Subcutaneous abdominal adipose tissue (tissue), 5 donors: Measurements from ENCODE around the gene SLC25A47.
"Not testable (repeated sequence)": the region's sequence is repeated elsewhere in the genome, so short reads cannot be mapped to it uniquely, and the experiment has no call there.

Experiments used
- H3K27ac ChIP-seq: one replicate; pipeline ENCODE4 v1.7.0; 2013; ENCODE audit warnings: low read depth, mild to moderate bottlenecking, inconsistent platforms, low read length, moderate library complexity
- H3K27me3 ChIP-seq, 5 donors: one replicate each; pipeline ENCODE4 v1.7.0; 2013; ENCODE audit warnings: low read length in 5 of 5, inconsistent platforms in 1 of 5; ENCODE audit not compliant: control insufficient read depth in 5 of 5, insufficient read depth in 4 of 5
- H3K36me3 ChIP-seq, 5 donors: one replicate each; pipeline ENCODE4 v1.7.0; 2013; ENCODE audit warnings: low read length in 5 of 5; ENCODE audit not compliant: control insufficient read depth in 5 of 5, insufficient read depth in 5 of 5
- H3K4me1 ChIP-seq, 5 donors: one replicate each; pipeline ENCODE4 v1.7.0; 2013; ENCODE audit warnings: low read length in 5 of 5, mild to moderate bottlenecking in 3 of 5, moderate library complexity in 1 of 5; ENCODE audit not compliant: control insufficient read depth in 5 of 5, insufficient read depth in 5 of 5
- H3K4me3 ChIP-seq, 5 donors: one replicate each; pipeline ENCODE4 v1.7.0; 2013; ENCODE audit warnings: low read length in 5 of 5, low read depth in 1 of 5
- H3K9ac ChIP-seq, 5 donors: one replicate each; pipeline ENCODE4 v1.7.0; 2013; ENCODE audit warnings: low read length in 5 of 5, mild to moderate bottlenecking in 4 of 5, moderate library complexity in 3 of 5
- H3K9me3 ChIP-seq, 5 donors: one replicate each; pipeline ENCODE4 v1.7.0; 2013; ENCODE audit warnings: low read length in 5 of 5; ENCODE audit not compliant: control insufficient read depth in 5 of 5
- donor health status: healthy.
- donor health status: healthy.
- donor health status: healthy.
- donor health status: healthy.
- donor health status: healthy.

The SLC25A47 gene

DNA sequence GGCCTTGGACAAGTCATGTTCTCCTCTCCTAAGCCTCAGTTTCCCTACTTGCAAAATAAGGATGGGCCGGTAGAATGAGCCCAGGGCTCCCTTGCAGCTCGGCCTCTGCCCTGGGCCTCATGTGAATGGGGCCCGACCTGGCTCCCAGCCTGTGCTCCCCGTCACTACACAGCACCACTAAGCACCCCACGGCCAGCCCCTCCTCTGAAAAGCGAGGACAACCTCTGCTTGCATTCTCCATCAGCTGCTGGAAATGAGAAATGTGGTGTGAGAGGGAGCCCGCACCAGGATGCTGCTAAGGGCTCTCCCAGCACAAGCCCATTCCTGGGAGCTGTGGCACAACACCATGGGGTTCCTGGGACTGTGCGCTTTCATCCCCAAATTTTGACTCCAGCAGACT lies 10.2 kb downstream of the SLC25A47 start:
- Histone ChIP-seq H3K36me3 (peaks cover 0 to 49% (median 39%) of the 10 kb centered on the region in 5 donors), H3K4me3 (no peak overlapping the region), H3K27me3 (no peaks in the 10 kb centered on the region), H3K27ac (no peak overlapping the region), H3K9ac (no peak overlapping the region), H3K4me1 (peaks cover 0 to 17% (median 9%) of the 10 kb centered on the region in 5 donors), H3K9me3 (no peaks in the 10 kb centered on the region)

DNA sequence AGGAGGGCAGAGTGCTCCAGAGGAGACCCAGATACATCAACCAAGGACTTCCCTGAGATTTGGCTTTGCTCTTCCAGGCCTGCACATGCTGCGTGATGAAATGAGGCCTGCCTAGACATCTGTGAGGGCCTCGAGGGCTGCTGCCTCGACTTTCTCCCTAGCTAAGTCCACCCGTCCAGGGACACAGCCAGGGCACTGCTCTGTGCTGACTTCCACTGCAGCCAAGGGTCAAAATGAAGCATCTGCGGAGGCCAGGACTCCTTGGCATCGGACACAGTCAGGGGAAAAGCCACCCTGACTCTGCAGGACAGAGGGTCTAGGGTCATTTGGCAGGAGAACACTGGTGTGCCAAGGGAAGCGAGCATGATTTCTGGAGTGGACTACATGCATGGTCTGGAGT lies 10.7 kb downstream of the SLC25A47 start:
- H3K27ac ChIP-seq = no peak overlapping the region
- H3K4me1 ChIP-seq = peaks cover 0 to 17% (median 9%) of the 10 kb centered on the region in 5 donors
- no peaks in the 10 kb centered on the region for H3K27me3 ChIP-seq
- no peak overlapping the region for H3K4me3 ChIP-seq
- peaks cover 0 to 49% (median 39%) of the 10 kb centered on the region in 5 donors for H3K36me3 ChIP-seq
- H3K9me3 ChIP-seq = no peaks in the 10 kb centered on the region
- no peak overlapping the region for H3K9ac ChIP-seq

DNA sequence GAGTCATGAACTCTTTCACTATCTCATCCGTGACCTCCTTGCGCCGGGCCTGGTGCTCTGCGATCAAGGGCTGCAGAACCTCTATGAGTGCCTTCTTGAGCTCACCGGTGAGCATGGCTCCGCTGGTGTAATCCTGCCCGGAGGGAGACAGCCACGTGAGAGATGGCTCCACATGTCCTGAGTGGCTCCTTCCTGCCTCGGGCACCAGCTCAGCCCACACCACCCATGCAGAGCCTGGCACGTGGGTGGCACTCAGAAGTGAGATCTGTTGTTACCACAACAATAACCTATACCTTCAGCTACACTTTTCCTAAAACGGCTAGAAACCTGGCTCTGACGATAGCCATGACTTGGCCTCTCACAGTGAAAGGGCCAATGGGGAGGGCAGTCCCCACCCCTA lies 11.8 kb downstream of the SLC25A47 start:
- peaks cover 0 to 56% (median 44%) of the 10 kb centered on the region in 5 donors for H3K36me3 ChIP-seq
- H3K27me3 ChIP-seq = no peaks in the 10 kb centered on the region
- no peaks in the 10 kb centered on the region for H3K9me3 ChIP-seq
- no peak overlapping the region for H3K4me3 ChIP-seq
- no peak overlapping the region for H3K27ac ChIP-seq
- peaks cover 0 to 17% (median 10%) of the 10 kb centered on the region in 5 donors for H3K4me1 ChIP-seq
- H3K9ac ChIP-seq = no peak overlapping the region

DNA sequence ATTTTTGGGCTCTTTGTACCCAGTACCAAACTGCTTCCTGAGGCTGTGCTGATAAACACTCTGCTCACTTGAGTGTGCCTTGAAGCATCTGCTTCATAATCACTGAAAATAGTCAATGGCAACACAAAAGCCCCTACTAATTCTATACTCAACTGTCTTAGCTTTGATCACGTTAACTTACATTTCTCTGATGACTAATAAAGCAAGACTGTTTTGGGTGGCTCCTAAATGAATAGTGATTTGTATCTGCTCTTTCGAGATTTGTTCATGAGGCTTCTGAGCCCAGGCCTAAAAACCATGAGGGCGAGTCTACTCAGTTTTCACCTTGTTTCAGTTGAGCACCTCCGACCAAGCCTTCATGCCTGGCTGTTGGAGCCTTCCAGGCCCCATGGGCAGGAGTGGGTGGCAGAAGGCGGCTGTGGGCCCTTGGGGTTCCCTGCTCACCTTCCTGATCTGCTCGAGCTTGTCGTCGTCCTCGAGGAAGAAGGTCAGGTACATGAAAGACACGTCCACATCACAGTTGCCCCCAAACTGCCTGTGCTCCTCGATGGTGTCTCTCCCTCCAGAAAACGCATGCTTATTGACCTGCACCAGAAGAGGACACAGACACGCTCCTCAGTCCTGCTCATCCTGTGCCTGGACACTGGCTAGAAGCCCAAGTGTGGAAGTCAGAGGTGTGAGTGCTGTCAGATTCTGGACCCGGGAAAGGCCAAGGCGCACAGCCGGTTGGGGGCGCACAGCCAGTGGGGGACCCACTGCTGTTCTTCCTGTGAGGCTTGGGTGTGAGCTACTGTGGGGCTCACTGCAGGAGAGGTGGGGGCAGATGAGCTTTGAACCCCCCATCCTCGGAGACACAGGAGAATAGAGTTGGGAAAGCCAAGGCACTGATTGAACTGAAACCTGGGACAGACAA lies 13.7 kb downstream of the SLC25A47 start:
- Histone ChIP-seq H3K27ac (no peak overlapping the region), H3K36me3 (peaks cover 0 to 68% (median 51%) of the 10 kb centered on the region in 5 donors)

DNA sequence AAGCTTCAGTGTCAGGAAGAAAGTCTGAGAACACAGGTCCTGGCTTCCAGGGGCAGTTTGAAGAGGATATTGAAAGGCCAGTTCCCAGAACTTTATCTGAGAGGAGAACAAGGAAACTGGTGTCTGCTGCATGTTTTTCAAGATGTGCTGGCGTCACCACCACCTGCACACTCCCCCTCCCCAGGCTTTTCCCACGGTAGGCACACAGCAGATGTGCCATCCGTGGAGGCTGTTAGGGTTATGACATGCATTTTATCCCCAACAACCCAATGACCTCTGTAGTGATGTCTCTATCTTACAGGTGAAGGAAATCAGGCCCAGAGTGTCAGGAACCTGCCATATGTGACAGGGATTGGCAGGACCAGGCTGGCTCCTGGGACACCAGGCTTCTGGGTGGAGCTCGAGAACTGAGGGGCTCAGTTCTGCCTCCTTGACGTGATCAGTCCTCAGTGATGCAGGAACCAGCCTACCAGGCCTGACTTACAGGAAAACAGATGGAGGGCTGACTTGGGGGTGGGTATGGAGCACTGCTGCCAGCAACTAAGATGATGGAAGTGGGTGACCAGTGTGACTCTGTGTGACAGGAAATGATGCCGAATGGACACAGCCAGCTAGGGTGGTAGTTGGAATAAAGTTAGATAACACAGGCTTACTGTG lies 16.8 kb downstream of the SLC25A47 start:
- Histone ChIP-seq H3K4me3 (no peak overlapping the region), H3K9ac (no peak overlapping the region), H3K4me1 (peaks cover 0 to 28% (median 20%) of the 10 kb centered on the region in 5 donors), H3K9me3 (no peaks in the 10 kb centered on the region), H3K27me3 (no peaks in the 10 kb centered on the region), H3K36me3 (peaks cover 0 to 58% (median 42%) of the 10 kb centered on the region in 5 donors), H3K27ac (peak overlapping the region; percentile 39)

More for the DNA sequence above, 13.7 kb downstream of the SLC25A47 start:
- H3K4me3 ChIP-seq = no peak overlapping the region
- H3K27me3 ChIP-seq = no peaks in the 10 kb centered on the region
- peaks cover 0 to 34% (median 24%) of the 10 kb centered on the region in 5 donors for H3K4me1 ChIP-seq
- H3K9me3 ChIP-seq = no peaks in the 10 kb centered on the region
- H3K9ac ChIP-seq = no peak overlapping the region

DNA sequence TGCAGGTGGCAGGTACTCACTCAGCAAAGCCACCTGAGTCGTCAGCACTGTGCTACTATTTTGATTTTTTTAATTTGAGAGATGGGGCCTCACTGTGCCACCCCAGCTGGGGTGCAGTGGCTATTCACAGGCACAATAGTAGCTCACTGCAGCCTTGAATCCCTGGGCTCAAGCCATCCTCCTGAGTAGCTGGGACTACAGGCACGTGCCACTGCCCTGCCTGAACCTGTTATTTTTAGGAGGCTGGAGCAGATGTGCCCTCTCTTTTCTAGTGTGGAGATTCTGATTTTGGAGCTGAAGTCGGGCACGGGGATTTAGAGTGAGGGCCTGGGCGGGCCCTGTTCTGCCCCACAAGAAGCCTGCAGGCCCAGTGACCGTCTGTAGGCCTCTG lies 17.3 kb downstream of the SLC25A47 start:
- Histone ChIP-seq H3K27ac (peak overlapping the region; percentile 39), H3K4me3 (no peak overlapping the region), H3K27me3 (no peaks in the 10 kb centered on the region), H3K4me1 (peaks cover 0 to 28% (median 20%) of the 10 kb centered on the region in 5 donors), H3K9me3 (no peaks in the 10 kb centered on the region), H3K36me3 (peaks cover 0 to 55% (median 41%) of the 10 kb centered on the region in 5 donors), H3K9ac (no peak overlapping the region)

DNA sequence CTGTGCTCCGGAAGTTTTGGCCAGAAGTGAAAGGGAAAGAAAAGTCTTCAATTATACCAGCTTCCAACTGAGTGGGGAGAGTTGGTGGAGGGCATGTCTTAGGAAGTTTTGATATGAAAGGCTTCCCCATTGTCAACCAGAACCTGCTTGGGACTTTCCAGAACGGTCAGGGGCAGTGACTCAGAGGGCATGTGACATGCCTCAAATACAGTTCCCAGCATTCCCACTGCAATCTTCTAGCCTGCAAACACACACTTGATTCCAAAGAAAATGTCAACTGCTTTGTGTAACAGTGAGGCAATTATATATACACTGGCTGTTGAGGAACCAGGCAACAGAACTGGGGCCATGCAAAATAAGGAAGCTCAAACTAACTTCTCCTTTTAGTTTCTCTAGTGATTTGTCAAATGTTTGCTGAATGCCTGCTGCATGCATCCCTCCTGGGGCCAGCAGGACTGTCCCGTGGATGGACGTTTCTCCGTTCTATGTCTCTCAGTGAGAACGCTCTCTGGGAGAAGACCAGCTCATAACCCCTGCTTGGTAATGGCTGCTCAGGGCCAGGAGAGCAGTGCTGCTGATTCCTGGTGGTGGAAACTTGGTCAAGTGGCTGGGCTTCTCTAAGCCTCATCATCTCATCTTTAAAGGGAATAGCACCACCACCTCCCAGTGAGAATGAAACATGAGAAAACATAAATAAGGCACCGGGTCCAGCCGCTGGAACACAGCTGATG lies 18.3 kb downstream of the SLC25A47 start:
- peaks cover 0 to 28% (median 20%) of the 10 kb centered on the region in 5 donors for H3K4me1 ChIP-seq
- H3K4me3 ChIP-seq = no peak overlapping the region
- H3K9ac ChIP-seq = peak overlapping the region in 1 of 5 donors; percentile 47
- H3K27me3 ChIP-seq = no peaks in the 10 kb centered on the region
- H3K27ac ChIP-seq = peak overlapping the region; percentile 39
- no peaks in the 10 kb centered on the region for H3K9me3 ChIP-seq
- H3K36me3 ChIP-seq = peaks cover 0 to 58% (median 49%) of the 10 kb centered on the region in 5 donors

DNA sequence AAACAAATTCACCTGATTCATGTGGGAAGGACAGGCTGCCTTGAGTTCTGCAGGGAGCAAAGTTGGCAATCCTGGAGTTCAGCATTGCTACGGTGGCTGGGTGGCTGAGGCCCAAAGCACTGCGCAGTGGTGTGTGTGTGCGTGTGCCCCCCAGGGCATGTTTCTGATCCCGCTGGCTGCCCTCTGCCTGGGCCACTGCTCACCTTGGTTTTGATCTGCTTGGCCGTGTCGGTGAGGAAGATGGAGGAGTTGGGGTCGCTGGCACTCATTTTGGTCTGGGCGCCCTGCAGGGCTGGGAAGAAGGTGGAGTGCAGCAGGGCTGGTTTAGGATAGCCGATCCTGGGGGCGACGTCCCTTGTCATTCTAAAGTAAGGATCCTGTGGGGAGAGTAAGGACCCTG lies 19.1 kb downstream of the SLC25A47 start:
- Histone ChIP-seq H3K4me1 (peaks cover 0 to 28% (median 20%) of the 10 kb centered on the region in 5 donors), H3K27ac (peak overlapping the region; percentile 39), H3K9ac (no peak overlapping the region), H3K9me3 (no peaks in the 10 kb centered on the region), H3K36me3 (peaks cover 0 to 58% (median 48%) of the 10 kb centered on the region in 5 donors), H3K4me3 (no peak overlapping the region), H3K27me3 (no peaks in the 10 kb centered on the region)

DNA sequence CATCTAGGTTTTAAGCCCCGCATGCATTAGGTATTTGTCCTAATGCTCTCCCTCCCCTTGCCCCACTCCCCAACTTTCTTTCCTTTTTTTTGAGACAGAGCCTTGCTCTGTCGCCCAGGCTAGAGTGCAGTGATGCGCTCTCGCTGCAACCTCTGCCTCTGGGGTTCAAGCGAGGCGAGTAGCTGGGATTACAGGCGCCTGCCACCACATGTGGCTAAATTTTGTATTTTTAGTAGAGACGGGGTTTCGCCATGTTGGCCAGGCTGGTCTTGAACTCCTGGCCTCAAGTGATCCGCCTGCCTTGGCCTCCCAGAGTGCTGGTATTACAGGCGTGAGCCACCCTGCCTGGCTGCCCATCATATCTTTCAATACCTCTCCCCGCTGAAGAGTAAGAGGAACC lies 19.7 kb downstream of the SLC25A47 start:
- H3K9ac ChIP-seq, H3K9me3 ChIP-seq, H3K4me3 ChIP-seq, H3K27me3 ChIP-seq, H3K27ac ChIP-seq: not testable (repeated sequence)
- Histone ChIP-seq H3K36me3 (peaks cover 0 to 57% (median 44%) of the 10 kb centered on the region in 5 donors), H3K4me1 (peaks cover 0 to 28% (median 20%) of the 10 kb centered on the region in 5 donors)
